Keratinocyte (primary cell): Measurements from ENCODE around the gene ENKD1. TPM values are rescaled to one million over a fixed set of nuclear protein-coding genes. Genes with fewer than 3 reads are reported as not detected.

Source experiments
- DNase-seq: peaks from one replicate; pipeline ENCODE4 v3.0.0-alpha.2; 2011; ENCODE audit warnings: low read depth, missing footprints, low spot score
- FAIRE-seq: peaks from 2 replicates; lab custom pipeline; 2011; peaks lifted over from hg19 to GRCh38; lab: Jason Lieb, UNC
- H2AFZ ChIP-seq: 2 replicates; pipeline ENCODE4 v1.6.0; 2012; ENCODE audit warnings: low read length, control low read depth, inconsistent platforms; ENCODE audit not compliant: control insufficient read depth
- H3K27ac ChIP-seq: 2 replicates; pipeline ENCODE4 v1.5.1; 2011; ENCODE audit warnings: low read length; ENCODE audit not compliant: control insufficient read depth, insufficient read depth
- H3K27me3 ChIP-seq: 3 replicates; pipeline ENCODE4 v1.6.0; 2011; ENCODE audit warnings: low read length; ENCODE audit not compliant: control insufficient read depth, insufficient read depth; ENCODE audit errors: extremely low read depth
- H3K36me3 ChIP-seq, 2 experiments: 2 replicates in 1 of 2; 3 replicates in 1 of 2; pipeline ENCODE4 v1.5.1; 2011; ENCODE audit warnings: low read length in 2 of 2, mild to moderate bottlenecking in 1 of 2; ENCODE audit not compliant: control insufficient read depth in 2 of 2, insufficient read depth in 2 of 2; ENCODE audit errors: extremely low read depth in 1 of 2
- H3K4me1 ChIP-seq: 3 replicates; pipeline ENCODE4 v1.5.1; 2011; ENCODE audit warnings: low read length; ENCODE audit not compliant: control insufficient read depth, insufficient read depth; ENCODE audit errors: extremely low read depth
- H3K4me2 ChIP-seq: 3 replicates; pipeline ENCODE4 v1.6.0; 2011; ENCODE audit warnings: low read depth, low read length; ENCODE audit not compliant: control insufficient read depth, insufficient read depth; ENCODE audit errors: extremely low read depth
- H3K4me3 ChIP-seq, 3 experiments: fragments of 200-600 bp in 1 of 3; sonication (generic) in 1 of 3; 2 replicates in 2 of 3; 3 replicates in 1 of 3; pipeline ENCODE4 v1.5.1; 2011 to 2016; ENCODE audit warnings: low read length in 3 of 3, mild to moderate bottlenecking in 3 of 3, control low read depth in 2 of 3, inconsistent platforms in 1 of 3, low read depth in 1 of 3, mixed read lengths in 1 of 3, mixed run types in 1 of 3, moderate library complexity in 1 of 3; ENCODE audit not compliant: control insufficient read depth in 2 of 3, insufficient read depth in 2 of 3; ENCODE audit errors: extremely low read depth in 1 of 3
- H3K79me2 ChIP-seq: 2 replicates; pipeline ENCODE4 v1.6.0; 2012; ENCODE audit warnings: low read length; ENCODE audit not compliant: control insufficient read depth, insufficient read depth
- H3K9ac ChIP-seq: 3 replicates; pipeline ENCODE4 v1.6.0; 2011; ENCODE audit warnings: low read length; ENCODE audit not compliant: control insufficient read depth, insufficient read depth; ENCODE audit errors: extremely low read depth
- H3K9me1 ChIP-seq: 3 replicates; pipeline ENCODE4 v1.6.0; 2011; ENCODE audit warnings: low read length; ENCODE audit not compliant: control insufficient read depth, insufficient read depth; ENCODE audit errors: extremely low read depth
- H3K9me3 ChIP-seq: 2 replicates; pipeline ENCODE4 v1.5.1; 2012; ENCODE audit warnings: low read depth, low read length; ENCODE audit not compliant: control insufficient read depth
- H4K20me1 ChIP-seq: 3 replicates; pipeline ENCODE4 v1.6.0; 2011; ENCODE audit warnings: low read length; ENCODE audit not compliant: control insufficient read depth, insufficient read depth; ENCODE audit errors: extremely low read depth
- CTCF ChIP-seq, 3 experiments: IDR thresholded peaks in 1 of 3; conservative IDR thresholded peaks in 1 of 3; optimal IDR thresholded peaks in 1 of 3; 2 replicates in 2 of 3; 3 replicates in 1 of 3; pipeline versions ENCODE3 to v1.5.1; 2011; ENCODE audit warnings: low read length in 3 of 3, mild to moderate bottlenecking in 3 of 3, moderate library complexity in 2 of 3, control low read depth in 1 of 3, inconsistent platforms in 1 of 3; ENCODE audit not compliant: insufficient read depth in 2 of 3; ENCODE audit errors: extremely low read depth in 1 of 3
- EZH2 ChIP-seq: IDR thresholded peaks from one replicate; pipeline ENCODE4 v1.6.1; 2012; ENCODE audit warnings: inconsistent platforms, mild to moderate bottlenecking, low read length, moderate library complexity
- dilution Hi-C: fragments of 300-500 bp; cut with MboI; formaldehyde crosslinking; loops from one replicate; pipeline ENCODE4 v1.7.0; 2020; ENCODE audit warnings: low sequenced_read_pairs; ENCODE audit not compliant: extremely low pct_ligation_motif_present
- polyA plus RNA-seq, 5 experiments: library from polyadenylated mRNA; depleted of rRNA in 3 of 5; stranded (reverse) in 3 of 5; stranded (forward) in 1 of 5; unstranded in 1 of 5; fragments of >200 nt; gene quantifications; 1 replicate in 1 of 5; 2 replicates in 3 of 5; 3 replicates in 1 of 5; pipeline versions ENCODE4 v1.2.1 to v1.2.3, GENCODE V29; 2011 to 2012; ENCODE audit warnings: missing spikeins in 2 of 5, low read depth in 1 of 5, low replicate concordance in 1 of 5

The ENKD1 gene
- polyA plus RNA-seq, 1 donor (not counting 4 experiments of a cell fraction or from before 2014, with no cell fraction given): 4.4 TPM

- Histone ChIP-seq H3K27me3 (no peaks in the 10 kb centered on the region), H3K9me3 (no peaks in the 10 kb centered on the region), H3K9me1 (peaks cover 3% of the 10 kb centered on the region), H2AFZ (no peak overlapping the region), H3K36me3 (peaks cover 15 to 16% of the 10 kb centered on the region in 2 experiments), H3K27ac (no peak overlapping the region), H4K20me1 (no peaks in the 10 kb centered on the region), H3K79me2 (no peaks in the 10 kb centered on the region), H3K4me1 (peaks cover 5% of the 10 kb centered on the region), H3K4me2 (no peak overlapping the region), H3K4me3 (no peak overlapping the region), H3K9ac (no peak overlapping the region)
- no peak for DNase-seq
- TF ChIP-seq CTCF (optimal IDR thresholded peaks at IDR 0.05 in 1 of 3, IDR thresholded peaks at IDR 0.05 in 1 of 3, conservative IDR thresholded peaks at IDR 0.05 in 1 of 3; ENCODE audit: extremely low read depth in 1 of 3, insufficient read depth in 2 of 3, low read length in 3 of 3): no peak
- TF ChIP-seq EZH2: no peak
- dilution Hi-C loops: no loop called here
- FAIRE-seq: no peak
Observed at GRCh38 chr16:67637625-67638024, 28.9 kb downstream of the ENKD1 start.

DNA sequence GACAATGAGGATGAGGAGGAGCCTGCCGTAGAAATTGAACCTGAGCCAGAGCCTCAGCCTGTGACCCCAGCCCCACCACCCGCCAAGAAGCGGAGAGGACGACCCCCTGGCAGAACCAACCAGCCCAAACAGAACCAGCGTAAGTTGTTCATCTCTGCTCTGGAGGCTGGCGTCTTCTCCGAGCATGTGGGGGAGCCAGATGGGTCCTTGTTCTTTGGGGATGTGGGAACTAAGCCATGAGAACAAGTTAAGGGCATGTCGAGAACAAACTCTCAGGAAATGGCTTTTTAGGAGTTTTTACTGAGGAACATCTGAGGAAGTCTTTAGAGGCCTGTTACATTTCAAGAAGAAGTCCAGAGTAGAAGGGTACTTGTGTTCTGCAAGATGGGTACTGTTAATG is 29.8 kb downstream of the ENKD1 start:
- H3K9me3 ChIP-seq: no peaks in the 10 kb centered on the region
- H3K27ac ChIP-seq: no peak overlapping the region
- no peak overlapping the region for H2AFZ ChIP-seq
- no peak overlapping the region for H3K9ac ChIP-seq
- FAIRE-seq: no peak
- TF ChIP-seq EZH2 (no peak), CTCF (optimal IDR thresholded peaks at IDR 0.05 in 1 of 3, IDR thresholded peaks at IDR 0.05 in 1 of 3, conservative IDR thresholded peaks at IDR 0.05 in 1 of 3; ENCODE audit: extremely low read depth in 1 of 3, insufficient read depth in 2 of 3, low read length in 3 of 3) (no peak)
- dilution Hi-C loops: no loop called here
- peaks cover 17 to 20% of the 10 kb centered on the region in 2 experiments for H3K36me3 ChIP-seq
- H3K4me3 ChIP-seq: no peak overlapping the region
- H3K79me2 ChIP-seq: no peaks in the 10 kb centered on the region
- H4K20me1 ChIP-seq: no peaks in the 10 kb centered on the region
- H3K4me2 ChIP-seq: no peak overlapping the region
- DNase-seq: no peak
- H3K27me3 ChIP-seq: no peaks in the 10 kb centered on the region
- H3K9me1 ChIP-seq: peaks cover under 1% of the 10 kb centered on the region
- H3K4me1 ChIP-seq: peaks cover under 1% of the 10 kb centered on the region
